Sigmoid colon (tissue), 4 donors: ENCODE results near the gene MXD4.

ENCODE experiments used
- EP300 ChIP-seq, 4 donors: sonication (generic); formaldehyde crosslinking; IDR thresholded peaks; one replicate each; pipeline ENCODE4 v1.6.1; 2017; ENCODE audit warnings: antibody characterized with exemption in 4 of 4
- POLR2A ChIP-seq, 2 donors: fragments of 450-650 bp; IDR thresholded peaks; one replicate each; pipeline ENCODE4 v1.6.1; 2016; ENCODE audit warnings: antibody characterized with exemption in 2 of 2, mild to moderate bottlenecking in 2 of 2, moderate library complexity in 2 of 2
- TF ChIP-seq, protein P1 (sequence below), 4 experiments: fragments of 450-650 bp in 3 of 4; fragments of 200-600 bp in 1 of 4; IDR thresholded peaks; one replicate each; pipeline ENCODE4 v1.5.1; 2016 to 2019; ENCODE audit warnings: antibody characterized with exemption in 4 of 4, mild to moderate bottlenecking in 3 of 4, moderate library complexity in 2 of 4

DNA sequence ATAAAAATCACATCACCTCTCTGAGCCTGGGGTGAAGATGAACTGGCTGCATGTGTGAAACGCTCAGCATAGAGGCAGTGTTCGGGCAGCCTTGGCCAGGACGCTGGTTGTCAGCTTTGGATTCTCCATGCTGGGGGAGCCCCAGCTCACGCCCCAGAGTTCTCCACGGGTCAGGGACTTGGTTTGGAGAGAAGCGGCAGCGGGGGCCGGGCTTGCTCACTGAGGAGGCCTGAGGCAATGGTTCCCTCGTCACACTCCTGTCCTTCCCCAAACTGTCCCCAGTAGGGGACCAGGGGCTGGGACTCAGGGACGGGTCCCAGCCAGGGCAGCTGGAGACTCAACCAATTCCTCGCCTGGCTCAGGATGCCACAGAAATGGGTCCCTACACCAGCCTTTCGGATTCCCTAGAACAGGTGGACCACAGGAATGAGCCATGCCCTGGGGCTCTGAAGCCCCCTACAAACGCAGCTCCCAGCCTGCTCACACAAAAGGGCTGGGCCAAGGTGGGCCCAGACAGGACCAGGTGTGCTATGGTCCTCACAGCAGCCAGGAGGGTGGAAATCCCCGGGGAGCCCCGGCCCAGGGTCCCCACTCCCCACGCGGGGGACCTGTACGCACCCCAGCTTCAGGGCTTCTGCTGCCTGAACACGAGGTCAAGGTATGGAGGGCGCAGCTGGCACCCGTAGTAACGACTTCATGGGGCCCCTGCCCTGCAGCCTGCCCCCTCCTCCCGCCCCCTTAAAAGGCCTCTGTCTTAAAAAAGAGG is 1.4 kb downstream of the MXD4 start:
- TF ChIP-seq, protein P1, sequence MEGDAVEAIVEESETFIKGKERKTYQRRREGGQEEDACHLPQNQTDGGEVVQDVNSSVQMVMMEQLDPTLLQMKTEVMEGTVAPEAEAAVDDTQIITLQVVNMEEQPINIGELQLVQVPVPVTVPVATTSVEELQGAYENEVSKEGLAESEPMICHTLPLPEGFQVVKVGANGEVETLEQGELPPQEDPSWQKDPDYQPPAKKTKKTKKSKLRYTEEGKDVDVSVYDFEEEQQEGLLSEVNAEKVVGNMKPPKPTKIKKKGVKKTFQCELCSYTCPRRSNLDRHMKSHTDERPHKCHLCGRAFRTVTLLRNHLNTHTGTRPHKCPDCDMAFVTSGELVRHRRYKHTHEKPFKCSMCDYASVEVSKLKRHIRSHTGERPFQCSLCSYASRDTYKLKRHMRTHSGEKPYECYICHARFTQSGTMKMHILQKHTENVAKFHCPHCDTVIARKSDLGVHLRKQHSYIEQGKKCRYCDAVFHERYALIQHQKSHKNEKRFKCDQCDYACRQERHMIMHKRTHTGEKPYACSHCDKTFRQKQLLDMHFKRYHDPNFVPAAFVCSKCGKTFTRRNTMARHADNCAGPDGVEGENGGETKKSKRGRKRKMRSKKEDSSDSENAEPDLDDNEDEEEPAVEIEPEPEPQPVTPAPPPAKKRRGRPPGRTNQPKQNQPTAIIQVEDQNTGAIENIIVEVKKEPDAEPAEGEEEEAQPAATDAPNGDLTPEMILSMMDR (IDR thresholded peaks at IDR 0.05): no peak
- no peak for TF ChIP-seq POLR2A (IDR thresholded peaks at IDR 0.05)
- no peak for TF ChIP-seq EP300 (IDR thresholded peaks at IDR 0.05)
